ENCODE measurements around the gene LGALS9.

DNA sequence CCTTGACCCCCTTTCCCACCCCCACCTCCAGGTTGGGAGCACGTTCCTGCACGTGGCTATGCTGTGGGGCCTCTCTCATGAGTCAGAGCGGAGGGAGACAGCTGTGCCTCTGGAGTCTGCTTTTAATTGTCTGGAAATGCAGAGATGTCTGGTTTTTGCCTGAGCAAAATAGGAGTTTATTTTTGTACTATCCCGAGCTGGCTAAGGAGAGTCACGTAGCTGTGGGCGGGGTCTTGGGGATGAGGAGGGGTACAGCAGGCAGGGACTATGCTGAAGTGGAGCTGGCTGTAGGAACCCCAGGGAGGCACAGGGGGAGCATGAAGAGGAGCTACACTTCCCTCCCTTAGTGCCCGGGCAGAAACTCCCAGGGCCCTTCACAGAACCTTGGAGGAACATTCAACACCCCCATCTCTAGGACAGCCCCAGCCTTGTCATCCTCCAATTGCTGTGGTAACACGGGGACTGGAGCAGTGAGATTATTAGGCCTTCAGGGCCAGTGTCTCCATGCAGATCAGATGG, 44.7 kb upstream of the LGALS9 start:
- TF ChIP-seq BDP1 (IDR thresholded peaks at IDR 0.05; ENCODE audit: insufficient read depth, insufficient read length): no peak
- no peak for TF ChIP-seq ZNF143 (CRISPR knock-in tag; IDR thresholded peaks at IDR 0.05)
- TF ChIP-seq, protein P1, sequence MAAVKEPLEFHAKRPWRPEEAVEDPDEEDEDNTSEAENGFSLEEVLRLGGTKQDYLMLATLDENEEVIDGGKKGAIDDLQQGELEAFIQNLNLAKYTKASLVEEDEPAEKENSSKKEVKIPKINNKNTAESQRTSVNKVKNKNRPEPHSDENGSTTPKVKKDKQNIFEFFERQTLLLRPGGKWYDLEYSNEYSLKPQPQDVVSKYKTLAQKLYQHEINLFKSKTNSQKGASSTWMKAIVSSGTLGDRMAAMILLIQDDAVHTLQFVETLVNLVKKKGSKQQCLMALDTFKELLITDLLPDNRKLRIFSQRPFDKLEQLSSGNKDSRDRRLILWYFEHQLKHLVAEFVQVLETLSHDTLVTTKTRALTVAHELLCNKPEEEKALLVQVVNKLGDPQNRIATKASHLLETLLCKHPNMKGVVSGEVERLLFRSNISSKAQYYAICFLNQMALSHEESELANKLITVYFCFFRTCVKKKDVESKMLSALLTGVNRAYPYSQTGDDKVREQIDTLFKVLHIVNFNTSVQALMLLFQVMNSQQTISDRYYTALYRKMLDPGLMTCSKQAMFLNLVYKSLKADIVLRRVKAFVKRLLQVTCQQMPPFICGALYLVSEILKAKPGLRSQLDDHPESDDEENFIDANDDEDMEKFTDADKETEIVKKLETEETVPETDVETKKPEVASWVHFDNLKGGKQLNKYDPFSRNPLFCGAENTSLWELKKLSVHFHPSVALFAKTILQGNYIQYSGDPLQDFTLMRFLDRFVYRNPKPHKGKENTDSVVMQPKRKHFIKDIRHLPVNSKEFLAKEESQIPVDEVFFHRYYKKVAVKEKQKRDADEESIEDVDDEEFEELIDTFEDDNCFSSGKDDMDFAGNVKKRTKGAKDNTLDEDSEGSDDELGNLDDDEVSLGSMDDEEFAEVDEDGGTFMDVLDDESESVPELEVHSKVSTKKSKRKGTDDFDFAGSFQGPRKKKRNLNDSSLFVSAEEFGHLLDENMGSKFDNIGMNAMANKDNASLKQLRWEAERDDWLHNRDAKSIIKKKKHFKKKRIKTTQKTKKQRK (IDR thresholded peaks at IDR 0.05; ENCODE audit: borderline replicate concordance, low read depth, low read length): no peak
- TF ChIP-seq ZFP36 (IDR thresholded peaks at IDR 0.05; ENCODE audit: low read depth, low read length, partially characterized antibody): no peak
- TF ChIP-seq, protein P2, sequence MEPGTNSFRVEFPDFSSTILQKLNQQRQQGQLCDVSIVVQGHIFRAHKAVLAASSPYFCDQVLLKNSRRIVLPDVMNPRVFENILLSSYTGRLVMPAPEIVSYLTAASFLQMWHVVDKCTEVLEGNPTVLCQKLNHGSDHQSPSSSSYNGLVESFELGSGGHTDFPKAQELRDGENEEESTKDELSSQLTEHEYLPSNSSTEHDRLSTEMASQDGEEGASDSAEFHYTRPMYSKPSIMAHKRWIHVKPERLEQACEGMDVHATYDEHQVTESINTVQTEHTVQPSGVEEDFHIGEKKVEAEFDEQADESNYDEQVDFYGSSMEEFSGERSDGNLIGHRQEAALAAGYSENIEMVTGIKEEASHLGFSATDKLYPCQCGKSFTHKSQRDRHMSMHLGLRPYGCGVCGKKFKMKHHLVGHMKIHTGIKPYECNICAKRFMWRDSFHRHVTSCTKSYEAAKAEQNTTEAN (CRISPR knock-in tag; IDR thresholded peaks at IDR 0.05): no peak
- no peak for TF ChIP-seq ZNF717 (CRISPR knock-in tag; IDR thresholded peaks at IDR 0.05)
- TF ChIP-seq JUNB (CRISPR knock-in tag; conservative IDR thresholded peaks at IDR 0.05): no peak
- no peak for TF ChIP-seq EZH2 (IDR thresholded peaks at IDR 0.05; ENCODE audit: borderline replicate concordance, low read depth, low read length)
